SK-N-DZ (cell line): Measurements from ENCODE around the gene TRAK1.

Experiments used
- DNase-seq: peaks from one replicate; pipeline ENCODE4 v3.0.0-alpha.2; 2015; ENCODE audit warnings: low spot score

Gene TRAK1

DNA sequence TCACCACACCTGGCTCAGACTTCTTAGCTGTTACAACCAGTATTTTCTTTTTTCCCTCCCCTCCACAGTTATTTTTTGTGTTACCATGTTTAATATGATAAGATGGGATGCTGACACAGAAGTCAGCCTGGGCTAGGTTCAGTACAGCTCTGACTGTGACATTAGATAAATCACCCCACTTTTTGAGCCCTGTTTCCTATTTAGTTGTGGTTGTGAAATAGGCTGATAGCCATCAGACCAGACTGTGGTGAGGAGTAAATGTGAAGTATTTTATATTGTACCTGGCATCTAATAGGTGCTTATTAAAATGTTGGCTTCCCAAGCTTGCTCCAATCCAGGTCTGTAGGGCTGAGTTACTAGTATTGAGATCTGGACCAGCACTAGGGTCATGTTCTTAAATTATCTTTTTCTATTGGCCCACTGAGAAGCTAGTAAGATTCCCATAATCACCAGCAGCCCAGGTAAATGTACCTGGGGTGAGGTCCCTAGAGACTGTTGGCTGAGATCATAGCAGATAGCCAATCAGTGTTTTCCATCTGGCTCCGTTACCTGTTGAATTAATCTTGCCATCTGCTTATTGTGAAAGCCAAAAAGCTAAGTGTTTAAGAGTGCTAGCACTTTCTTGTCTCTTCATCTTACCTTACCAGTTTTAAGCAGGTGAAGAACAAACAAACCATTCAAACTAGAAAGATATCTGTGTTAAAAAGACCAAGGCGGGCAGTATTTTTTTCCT lies 113.9 kb downstream of the TRAK1 start:
- no peak for DNase-seq

DNA sequence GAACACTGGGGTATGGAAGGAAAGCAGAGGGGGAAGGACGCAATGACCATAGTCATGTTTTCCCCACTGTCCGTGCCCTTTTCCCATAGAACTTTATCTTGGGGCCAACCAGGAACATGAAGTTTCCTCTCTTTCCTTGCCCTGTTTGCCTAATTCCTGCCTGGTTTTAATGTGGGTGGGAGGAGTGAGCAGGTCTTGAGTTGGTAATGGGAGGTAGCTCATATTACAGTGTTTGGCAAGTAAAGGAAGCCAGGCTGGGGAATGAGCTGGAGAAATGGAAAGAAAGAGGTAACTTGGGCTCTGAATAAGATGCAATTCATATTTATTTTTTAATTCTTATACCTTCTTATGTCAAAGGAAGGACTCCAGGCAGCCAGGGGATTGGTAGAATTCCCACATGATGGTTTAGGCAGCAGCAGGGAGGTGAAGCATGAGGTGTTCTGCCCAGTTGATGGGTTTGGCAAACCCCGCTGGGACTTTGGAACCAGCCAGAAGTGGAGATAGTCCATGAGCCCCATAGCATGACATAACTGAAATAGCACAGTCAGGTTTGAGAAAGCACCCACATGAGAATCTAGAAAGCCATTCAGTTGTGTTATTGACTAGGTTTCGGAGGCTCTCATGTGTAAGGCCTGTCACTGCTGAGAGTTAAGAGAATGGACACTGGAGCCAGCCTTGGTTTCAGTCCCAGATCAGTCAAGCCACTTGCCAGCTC lies 114.8 kb downstream of the TRAK1 start:
- DNase-seq: no peak

DNA sequence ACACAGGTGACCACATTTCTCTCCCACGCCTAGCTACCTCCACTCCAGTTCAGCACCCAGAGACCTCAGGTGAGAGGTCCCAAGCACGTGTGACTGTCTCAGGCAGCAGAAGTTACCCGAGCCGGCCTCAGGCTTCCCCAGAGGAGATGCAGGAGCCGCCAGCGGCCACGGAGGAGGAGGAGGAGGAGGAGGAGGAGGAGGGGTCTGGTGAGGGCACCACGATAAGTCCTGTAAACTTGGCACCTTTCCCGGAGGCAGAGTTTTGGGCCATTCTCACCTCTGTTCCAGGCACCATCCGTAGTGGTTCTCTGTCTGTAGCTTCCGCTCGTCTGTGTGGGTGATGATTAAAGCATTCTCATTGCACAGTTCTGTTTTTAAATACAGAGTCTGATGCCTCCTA lies 118.8 kb downstream of the TRAK1 start:
- no peak for DNase-seq

DNA sequence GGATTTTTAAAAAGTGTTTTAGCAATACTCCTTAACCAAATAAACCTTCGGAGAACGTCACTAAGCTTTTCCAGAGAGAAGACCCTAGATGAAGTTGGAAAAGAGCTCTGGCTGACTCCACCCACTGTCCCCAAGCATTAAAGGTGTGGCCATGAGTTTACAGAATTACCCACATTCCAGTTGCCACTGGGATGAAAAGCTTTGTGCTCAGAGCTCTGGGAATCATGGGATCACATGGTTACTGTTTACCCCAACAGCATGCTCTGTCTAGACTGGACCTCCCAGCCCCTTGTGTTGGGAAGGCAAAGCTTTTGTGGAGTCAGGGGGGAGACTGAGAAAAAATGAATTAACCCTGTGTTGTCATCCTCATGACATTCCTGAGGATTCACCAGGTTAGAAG lies 119.6 kb downstream of the TRAK1 start:
- DNase-seq: no peak

DNA sequence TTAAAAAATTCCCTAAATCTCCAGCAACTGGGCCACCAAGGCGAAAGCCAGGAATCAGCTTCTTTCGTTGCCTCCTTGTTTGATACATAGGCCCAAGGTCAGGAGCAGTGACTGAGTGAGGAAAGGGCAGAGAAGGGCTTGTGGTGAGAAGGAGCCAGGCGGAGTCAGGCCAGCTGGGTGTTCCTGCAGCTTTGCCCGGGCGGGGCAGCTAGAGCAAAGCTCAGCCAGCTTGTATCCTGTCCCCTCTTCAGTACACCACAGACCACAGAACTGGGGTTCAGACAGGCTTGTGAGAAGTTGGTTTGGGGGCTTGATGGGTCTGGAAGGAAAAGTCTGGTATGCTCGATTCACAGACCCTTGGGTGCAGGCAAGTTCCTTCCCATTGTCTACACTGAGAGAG lies 122.3 kb downstream of the TRAK1 start:
- DNase-seq: no peak

DNA sequence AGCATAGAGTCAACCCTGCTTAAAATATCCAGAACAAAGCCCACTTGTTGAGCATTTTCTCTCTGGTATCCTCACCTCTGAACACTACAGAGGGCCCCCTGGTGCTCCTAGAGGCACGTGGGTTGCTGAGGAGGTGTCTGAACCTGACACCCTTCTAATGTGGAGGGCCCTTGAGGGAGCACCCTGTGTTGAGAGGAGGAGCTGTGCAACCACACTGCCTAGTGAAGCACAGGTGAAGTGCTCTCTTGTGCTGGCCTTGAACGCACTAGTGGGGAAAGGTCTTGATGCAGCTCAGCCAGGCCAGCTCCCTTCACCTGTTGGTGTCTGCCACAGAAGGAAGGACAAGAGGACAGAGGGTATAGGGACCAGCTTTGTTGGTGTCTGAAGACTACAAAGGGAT lies 122.9 kb downstream of the TRAK1 start:
- DNase-seq: no peak

DNA sequence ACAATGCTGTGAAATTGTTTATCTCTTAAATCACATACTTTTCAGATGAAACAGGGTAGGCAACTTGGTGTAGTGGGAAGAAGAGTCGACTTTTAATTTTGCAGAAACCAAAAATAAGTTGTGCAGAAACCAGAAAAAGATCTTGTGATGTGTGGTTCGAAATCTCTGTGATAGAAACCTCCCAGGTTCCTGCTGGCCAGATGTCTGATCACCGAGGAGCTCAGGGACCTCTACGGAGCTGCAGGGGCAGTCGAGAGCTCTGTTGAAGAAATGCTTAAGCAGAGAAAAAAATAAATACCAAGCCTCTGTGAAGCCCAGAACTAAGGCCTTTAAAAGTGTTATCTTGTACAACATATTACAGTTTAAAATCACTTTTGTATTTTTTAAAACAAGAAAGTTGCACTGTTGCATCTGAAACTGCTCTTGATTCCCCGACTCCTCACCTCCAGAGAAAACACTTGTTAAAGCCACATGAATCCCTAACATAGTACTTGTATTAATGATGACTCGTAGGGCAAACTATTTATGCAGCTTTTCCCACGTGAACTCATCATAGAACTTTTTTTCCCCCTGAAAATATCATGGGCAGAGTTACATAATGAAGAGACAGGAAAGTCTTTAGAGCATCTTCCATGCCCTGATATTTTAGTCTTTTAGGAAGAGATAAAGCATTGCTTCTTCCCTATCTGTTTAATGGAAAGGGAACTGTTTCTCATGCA lies 123.6 kb downstream of the TRAK1 start:
- DNase-seq: no peak

DNA sequence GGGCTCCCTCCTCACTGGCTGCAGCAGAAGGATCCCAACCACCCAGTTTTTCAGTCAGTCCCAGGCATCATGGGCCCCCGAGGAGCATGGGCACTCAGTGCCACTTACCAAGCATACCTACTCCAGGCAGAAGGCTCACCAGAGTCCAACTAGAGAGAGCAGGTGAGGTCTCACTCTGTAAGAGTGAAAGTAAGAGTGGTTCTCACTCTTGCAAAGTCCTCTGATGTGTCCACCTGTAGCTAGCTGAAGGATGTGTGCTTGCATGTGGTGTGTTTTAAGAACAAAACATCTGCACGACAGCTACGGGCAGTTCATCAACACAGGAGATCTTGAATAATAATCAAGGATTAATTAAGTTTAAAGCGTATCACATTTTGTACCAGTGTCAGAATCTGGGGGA lies 125.1 kb downstream of the TRAK1 start:
- no peak for DNase-seq

DNA sequence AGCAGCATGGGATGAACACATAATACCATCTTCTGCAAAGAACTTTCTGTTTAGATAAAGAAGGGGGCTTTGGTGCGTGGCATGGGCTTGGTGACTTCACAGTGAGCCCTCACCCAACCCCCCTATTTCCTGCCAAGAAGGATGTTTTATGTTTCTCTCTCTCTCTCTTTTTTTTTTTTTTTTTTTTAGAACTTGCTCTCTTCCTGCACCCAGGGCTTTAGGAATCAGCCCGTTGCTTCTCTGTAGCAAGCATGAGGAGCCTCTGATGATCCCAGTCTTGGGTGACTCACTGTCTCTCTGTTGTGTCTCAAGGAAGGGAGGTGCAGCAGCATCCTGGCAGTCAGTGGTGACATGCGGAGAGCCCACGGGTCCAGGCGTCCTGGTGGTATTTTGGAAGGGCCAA lies 125.8 kb downstream of the TRAK1 start:
- DNase-seq: no peak

DNA sequence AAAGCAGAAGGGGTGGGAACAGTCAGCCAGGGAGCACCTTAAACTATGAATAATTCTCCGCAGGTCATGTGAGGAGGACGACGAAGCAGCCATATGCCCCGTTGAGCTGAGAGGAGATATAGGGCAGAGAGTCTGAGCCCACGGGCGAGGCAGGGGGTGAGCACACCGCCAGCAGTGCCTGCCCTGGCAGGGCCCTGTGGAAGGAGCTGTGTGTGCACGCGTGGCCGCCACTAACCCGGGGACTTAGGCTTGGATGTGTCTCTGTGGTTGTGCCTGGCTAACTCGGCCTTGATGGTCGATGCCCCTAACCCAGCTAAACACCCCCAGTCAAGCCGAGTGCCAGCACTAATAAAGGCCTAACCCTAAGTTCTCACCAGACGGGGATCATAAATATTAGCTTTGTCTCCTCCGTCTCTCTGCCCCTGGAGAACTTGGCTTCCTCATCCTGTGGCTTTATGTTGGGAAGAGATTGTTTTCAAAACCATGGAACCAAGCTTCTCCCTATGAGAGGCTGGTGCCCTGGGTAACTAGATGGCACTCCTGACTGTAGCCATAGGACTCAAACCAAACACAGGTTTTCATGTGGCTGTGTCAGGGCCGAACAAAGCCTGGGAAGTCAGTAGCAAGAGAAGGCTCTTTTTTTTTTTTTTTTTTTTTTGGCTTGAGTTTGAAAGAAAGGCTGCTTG lies 129.4 kb downstream of the TRAK1 start:
- no peak for DNase-seq

DNA sequence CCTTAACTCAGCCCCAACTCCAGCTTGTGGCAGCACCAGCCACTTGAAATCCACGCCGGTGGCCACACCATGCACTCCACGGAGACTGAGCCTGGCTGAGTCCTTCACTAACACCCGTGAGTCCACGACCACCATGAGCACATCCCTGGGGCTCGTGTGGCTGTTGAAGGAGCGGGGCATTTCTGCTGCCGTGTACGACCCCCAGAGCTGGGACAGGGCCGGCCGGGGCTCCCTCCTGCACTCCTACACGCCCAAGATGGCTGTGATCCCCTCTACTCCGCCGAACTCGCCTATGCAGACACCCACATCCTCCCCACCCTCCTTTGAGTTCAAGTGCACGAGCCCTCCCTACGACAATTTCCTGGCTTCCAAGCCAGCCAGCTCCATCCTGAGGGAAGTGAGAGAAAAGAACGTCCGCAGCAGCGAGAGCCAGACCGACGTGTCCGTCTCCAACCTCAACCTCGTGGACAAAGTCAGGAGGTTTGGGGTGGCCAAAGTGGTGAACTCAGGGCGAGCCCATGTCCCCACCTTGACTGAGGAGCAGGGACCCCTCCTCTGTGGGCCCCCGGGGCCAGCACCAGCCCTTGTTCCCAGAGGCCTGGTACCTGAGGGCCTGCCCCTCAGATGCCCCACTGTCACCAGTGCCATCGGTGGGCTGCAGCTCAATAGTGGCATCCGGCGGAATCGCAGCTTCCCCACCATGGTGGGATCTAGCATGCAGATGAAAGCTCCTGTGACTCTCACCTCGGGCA lies 132.0 kb downstream of the TRAK1 start:
- no peak for DNase-seq

DNA sequence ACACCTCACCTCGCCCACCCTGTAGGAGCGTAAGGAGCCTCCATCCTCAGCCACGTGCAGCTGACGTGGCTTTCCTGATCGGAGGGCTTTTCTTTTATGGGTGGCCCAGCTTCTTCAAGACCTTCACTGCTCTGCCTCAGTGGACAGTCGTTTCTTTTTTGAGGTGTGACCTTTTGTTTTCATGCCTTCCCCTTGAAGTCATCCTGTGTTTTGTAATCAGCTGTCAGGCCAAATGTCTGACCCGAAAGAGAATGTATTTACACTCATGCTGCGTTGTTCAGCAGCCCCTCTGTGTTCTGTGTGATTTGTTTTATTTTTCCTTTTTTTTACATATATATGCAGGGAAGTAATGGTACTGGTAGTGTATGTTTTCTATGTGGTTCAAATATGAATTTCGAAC lies 133.0 kb downstream of the TRAK1 start:
- no peak for DNase-seq

DNA sequence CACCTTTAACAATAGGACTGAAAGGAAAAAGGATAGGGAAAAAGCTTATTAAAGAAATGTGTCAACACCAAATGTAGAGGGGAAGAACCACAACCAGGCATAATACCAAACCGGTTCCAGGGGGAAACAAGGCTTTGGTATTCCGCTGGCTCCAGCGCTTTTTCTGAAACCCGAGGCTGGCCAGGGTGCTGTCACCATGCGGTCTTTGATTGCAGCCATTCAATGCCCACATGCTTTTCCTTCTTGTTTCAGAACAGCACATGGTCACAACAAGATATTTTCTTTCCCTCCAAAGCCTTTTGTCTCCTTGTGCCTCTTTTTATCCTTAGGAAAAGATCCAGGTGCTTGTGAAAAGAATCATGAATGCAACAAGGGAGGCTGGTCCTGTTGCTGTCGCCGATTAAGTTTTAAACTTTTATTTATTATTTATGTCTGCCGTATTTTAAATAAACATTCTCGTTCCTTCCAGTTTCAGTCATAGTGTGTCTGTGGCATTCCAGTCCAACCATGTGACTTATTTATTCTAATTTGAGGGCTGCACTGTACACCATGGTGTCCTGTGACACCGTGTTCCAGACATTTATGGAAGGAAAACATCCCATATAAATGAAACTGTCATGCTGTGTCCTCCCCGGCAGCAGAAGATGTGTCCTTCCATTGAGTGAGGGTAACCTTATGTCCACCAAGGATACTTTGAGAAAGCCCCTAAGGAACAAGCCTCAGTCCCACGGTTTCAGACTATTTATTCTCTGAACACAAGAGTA lies 133.7 kb downstream of the TRAK1 start:
- DNase-seq: no peak

DNA sequence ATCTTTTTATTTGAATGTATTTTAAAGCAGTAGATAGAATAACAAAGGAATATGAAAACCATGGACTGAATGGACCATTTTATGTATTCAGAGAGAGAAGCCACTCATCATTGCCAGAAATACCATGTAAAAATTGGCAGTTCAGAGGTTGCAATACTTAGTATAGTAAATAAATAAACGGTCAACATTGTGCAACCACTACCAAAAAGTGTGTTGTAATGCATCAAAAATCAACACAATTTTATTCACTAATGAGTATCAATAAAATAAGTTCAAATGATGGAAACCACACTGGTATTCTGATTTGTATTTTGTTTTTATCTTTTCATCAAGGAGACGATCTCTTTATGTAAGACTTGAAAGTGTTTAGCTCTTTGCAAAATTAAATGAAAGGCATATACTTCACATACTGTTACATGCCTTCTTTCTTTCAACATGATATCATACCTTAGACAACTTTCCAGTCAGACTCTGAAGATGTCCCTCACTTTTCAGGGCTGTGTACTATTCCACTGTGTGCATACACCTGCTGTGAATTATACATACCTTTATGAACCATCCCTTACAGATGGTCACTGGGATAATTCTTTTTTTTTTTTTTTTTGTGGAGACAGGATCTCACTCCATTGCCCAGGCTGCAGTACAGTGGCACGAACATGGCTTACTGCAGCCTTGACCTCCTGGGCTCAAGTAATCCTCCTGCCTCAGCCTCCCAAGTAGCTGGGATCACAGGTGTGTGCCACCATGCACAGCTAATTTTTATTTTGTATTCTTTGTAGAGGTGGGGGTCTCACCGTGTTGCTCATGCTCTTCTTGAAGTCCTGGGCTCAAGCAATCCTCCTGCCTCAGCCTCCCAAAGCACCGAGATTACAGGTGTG lies 134.6 kb downstream of the TRAK1 start:
- no peak for DNase-seq

DNA sequence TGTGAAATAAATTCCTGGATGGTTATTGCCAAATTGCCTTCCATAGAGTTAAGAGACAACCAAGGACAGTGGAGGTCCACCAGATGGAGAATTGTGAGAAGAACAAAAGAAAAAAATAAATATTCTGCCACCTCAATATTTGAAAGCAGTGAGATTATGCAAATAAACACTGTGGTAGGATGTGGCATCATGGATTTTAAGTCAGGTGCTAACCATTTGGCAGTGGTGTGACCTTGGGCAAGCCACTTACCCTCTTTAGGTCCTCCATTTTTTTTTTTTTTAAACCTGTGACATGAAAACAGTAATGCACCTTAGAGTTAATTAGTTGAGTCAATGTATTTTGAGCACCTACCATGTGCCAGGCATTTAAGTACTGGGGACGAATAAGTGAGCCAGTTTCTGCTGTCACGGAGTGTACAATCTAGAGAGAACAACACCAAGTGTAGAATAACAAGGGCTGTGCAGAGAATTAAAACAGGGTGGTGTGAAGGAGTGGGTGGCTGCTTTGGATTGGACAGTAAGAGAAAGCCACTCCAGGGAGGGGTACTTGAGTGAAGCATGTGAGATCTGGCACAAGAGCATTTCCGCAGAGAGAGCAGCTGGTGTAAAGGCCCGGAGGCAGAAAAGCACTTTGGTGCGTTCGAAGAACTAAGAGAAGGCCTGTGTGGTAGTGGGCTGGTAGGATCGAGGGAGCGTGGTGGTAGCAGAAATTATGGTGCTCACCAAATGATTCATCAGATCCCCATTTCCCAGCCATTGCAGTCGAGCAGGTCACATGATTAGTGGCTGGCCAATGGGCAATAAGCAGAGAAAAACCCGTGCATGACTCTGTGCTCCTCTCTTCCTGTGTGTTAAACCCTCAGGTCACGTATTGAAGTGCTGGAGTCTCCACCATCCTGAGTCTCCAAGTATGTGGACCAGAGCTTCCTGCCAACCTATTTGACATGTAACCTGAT lies 135.6 kb downstream of the TRAK1 start:
- no peak for DNase-seq

DNA sequence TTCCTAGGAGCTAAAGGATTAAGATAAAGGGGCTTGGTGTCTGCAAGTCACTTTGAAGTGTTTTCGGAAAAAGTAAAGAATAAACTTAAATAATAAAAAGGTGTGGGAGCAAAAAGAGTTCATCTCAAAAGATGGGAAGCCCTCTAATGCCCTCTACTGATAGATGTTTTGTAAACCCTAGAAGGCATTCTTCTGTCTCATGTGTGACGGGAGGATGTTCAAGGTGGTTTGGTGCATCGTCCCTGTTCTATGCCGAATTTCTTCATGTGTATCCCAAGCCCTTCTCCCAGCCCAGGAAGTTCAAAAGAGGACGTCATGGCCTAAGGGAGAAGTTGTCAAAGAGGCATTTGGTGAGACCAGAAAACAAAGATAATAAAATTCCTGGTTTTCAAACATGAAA lies 137.6 kb downstream of the TRAK1 start:
- DNase-seq: no peak

DNA sequence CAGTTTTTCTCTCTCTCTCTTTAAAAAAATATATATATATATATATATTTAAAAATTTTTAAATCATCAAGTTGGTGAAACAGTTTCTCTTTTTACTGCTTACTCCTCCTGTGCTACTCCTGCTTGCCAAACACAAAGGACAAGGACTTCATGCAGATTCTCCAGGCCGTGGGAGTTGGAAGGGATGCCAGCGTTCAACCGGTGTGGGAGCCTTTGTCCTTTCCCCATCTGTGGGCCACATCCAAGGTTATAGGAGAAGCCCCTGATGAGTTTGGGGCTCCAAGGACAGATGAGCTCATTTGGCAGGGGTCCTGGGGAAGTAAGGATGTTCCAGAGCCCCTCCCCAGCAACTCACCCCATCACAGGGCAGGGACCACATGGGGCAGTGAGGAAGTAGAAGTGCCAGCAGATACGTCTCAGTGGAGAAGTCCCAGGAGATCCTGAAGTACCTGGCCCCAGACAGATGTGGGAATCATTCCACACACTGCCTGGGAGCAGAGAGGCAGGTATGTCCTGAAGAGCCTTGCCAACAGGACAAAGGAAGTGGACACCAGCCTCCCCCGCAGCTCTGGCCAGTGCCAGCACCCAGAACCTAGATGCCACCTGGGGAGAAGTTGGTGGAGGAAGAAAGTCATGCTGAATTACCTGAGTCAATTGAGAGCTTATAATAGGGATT lies 138.2 kb downstream of the TRAK1 start:
- no peak for DNase-seq
